SH-SY5Y (cell line): ENCODE measurements around the gene ARHGEF3.

ENCODE experiments used
- GATA2 ChIP-seq: IDR thresholded peaks from 2 replicates; pipeline ENCODE4 v1.6.1; 2011; ENCODE audit warnings: mild to moderate bottlenecking, low read depth, low read length
- GATA3 ChIP-seq: IDR thresholded peaks from 2 replicates; pipeline ENCODE4 v1.6.1; 2011; ENCODE audit warnings: low read depth, mild to moderate bottlenecking, low read length, moderate library complexity

DNA sequence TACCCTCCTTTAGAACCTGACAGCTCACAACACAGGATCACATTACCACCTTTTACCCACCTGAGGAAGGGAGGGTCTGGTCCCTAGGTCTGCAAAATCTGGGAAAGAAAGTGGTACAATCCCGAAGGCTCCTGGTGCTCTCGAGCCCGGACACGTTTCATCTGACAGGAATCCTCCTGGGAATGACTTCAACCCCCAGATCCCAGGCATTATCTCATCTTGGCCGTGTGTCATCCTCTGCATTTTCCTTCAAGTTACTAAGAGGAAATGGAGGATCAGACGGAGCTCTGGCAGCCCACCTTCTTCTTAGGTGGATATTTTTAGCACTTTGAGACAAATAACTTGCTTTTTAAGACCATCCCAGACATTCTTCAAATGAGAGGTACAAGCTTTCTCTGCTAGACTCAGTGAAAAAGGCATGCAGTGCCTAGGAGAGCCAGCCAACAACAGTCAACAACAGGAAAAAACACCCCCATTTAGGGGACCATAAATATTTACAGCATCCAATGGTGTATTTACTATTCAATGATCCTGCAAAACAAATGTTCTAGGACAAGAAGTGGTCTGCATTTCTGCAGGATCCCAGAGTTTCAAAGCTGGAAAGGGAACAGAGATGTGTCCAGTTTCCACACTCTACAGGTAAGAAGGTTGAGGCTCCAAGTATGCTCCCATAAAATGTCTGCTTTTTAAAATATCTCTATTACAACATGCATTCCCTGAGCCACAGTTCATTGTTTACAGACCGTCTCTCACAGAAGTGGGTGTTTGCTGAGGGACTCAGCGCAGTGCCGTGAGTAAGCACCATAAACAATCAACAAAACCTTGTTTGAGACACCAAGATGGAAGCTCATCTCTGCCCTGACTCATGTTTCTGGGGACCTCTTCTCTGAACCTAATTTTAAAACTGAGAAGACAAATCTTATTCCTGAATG lies 38.3 kb upstream of the ARHGEF3 start:
- TF ChIP-seq GATA3 (no peak), GATA2 (no peak)
